ENCODE measurements around the gene ZNF83.
A peak's percentile ranks its signal among the peaks of the same experiment; 100 is the strongest.

ZNF83 gene

GRCh38 chr19:52651956-52652355 is 13.8 kb upstream of the ZNF83 start:
- no peak for DNase-seq
- Mint-ChIP-seq H3K36me3 (ENCODE audit: low read depth) (peaks cover 84% of the 10 kb centered on the region), H3K4me3 (no peak overlapping the region), H3K27ac (no peak overlapping the region), H3K27me3 (ENCODE audit: low read depth, poor library complexity) (no peaks in the 10 kb centered on the region), H3K4me1 (no peaks in the 10 kb centered on the region), H3K9me3 (peaks cover 11% of the 10 kb centered on the region)
- TF ChIP-seq, protein P1, sequence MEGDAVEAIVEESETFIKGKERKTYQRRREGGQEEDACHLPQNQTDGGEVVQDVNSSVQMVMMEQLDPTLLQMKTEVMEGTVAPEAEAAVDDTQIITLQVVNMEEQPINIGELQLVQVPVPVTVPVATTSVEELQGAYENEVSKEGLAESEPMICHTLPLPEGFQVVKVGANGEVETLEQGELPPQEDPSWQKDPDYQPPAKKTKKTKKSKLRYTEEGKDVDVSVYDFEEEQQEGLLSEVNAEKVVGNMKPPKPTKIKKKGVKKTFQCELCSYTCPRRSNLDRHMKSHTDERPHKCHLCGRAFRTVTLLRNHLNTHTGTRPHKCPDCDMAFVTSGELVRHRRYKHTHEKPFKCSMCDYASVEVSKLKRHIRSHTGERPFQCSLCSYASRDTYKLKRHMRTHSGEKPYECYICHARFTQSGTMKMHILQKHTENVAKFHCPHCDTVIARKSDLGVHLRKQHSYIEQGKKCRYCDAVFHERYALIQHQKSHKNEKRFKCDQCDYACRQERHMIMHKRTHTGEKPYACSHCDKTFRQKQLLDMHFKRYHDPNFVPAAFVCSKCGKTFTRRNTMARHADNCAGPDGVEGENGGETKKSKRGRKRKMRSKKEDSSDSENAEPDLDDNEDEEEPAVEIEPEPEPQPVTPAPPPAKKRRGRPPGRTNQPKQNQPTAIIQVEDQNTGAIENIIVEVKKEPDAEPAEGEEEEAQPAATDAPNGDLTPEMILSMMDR (IDR thresholded peaks at IDR 0.05) = no peak

DNA sequence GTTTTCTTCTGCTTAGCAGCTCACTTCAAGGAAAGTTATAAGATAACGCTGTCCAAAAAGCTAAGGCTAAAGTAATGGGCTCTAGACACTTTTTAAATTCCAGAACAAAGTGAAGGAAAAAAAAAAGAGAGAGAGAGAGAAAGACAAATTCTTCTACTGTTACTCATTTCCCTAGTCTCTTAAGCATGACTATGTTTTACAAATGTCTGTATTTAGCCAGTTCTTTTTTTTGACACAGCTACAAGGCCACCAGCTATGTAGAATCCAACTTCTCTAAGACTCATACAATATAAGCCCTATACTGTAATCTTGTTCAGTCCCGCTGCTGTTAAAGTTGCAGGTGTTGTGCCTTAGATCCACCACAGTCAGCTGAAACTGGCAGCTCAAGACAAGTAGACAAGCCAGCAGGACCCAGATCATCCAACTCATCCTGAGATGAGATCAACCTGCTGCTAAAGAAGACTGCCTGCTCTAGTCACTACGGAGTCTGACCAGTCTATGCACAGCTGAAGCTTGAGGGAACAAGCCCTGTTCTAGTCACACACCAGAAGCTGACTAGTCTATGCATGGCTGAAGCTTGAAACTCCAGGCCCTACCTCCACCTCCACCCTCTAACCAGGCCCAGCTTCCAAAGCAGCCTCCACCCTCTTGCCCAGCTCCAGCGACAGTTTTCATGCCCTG is 10.3 kb upstream of the ZNF83 start:
- no peaks in the 10 kb centered on the region for H3K27me3 Mint-ChIP-seq (ENCODE audit: low read depth, poor library complexity)
- peaks cover 17% of the 10 kb centered on the region for H3K9me3 Mint-ChIP-seq
- H3K27ac Mint-ChIP-seq = no peak overlapping the region
- DNase-seq = no peak
- H3K4me1 Mint-ChIP-seq = no peaks in the 10 kb centered on the region
- peaks cover 88% of the 10 kb centered on the region for H3K36me3 Mint-ChIP-seq (ENCODE audit: low read depth)
- TF ChIP-seq, protein P1 (IDR thresholded peaks at IDR 0.05) = no peak
- no peak overlapping the region for H3K4me3 Mint-ChIP-seq

GRCh38 chr19:52646571-52647217 is 8.5 kb upstream of the ZNF83 start:
- DNase-seq = no peak
- no peak overlapping the region for H3K4me3 Mint-ChIP-seq
- peaks cover 4% of the 10 kb centered on the region for H3K4me1 Mint-ChIP-seq
- TF ChIP-seq, protein P1 (IDR thresholded peaks at IDR 0.05) = no peak
- H3K27ac Mint-ChIP-seq = no peak overlapping the region
- peaks cover 74% of the 10 kb centered on the region for H3K36me3 Mint-ChIP-seq (ENCODE audit: low read depth)
- H3K9me3 Mint-ChIP-seq = peaks cover 17% of the 10 kb centered on the region
- no peaks in the 10 kb centered on the region for H3K27me3 Mint-ChIP-seq (ENCODE audit: low read depth, poor library complexity)

DNA sequence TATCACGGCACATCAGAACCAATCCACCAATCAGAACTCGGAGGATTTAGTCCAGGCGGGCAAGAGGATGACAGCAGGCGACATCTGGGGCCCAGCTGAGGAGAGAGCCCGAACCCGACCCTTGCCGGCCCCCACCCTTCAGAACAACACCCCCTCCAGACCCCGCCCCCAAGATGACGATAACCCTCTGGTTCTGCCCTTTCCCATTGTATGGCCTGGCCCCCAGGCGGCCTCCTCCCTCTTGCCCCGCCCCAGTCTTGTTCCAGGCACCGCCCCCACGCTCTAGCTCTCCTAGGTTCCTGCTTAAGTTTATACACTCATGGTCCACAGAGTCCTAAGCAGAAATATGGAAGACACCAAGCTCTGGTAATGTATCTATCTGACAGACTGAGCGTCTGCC is 2.8 kb upstream of the ZNF83 start:
- H3K27ac Mint-ChIP-seq = no peak overlapping the region
- peaks cover 48% of the 10 kb centered on the region for H3K4me1 Mint-ChIP-seq
- H3K4me3 Mint-ChIP-seq = no peak overlapping the region
- peaks cover 42% of the 10 kb centered on the region for H3K36me3 Mint-ChIP-seq (ENCODE audit: low read depth)
- TF ChIP-seq, protein P1 (IDR thresholded peaks at IDR 0.05) = no peak
- peak; percentile 16 for DNase-seq
- H3K9me3 Mint-ChIP-seq = peaks cover 11% of the 10 kb centered on the region
- H3K27me3 Mint-ChIP-seq (ENCODE audit: low read depth, poor library complexity) = peaks cover 4% of the 10 kb centered on the region

- DNase-seq = no peak
- no peak overlapping the region for H3K27ac Mint-ChIP-seq
- H3K4me3 Mint-ChIP-seq = no peak overlapping the region
Measured at GRCh38 chr19:52639996-52640395, 1.8 kb upstream of the ZNF83 start.

More at GRCh38 chr19:52639996-52640395, 1.8 kb upstream of the ZNF83 start:
- TF ChIP-seq, protein P1 (IDR thresholded peaks at IDR 0.05) = no peak
- Mint-ChIP-seq H3K4me1 (peaks cover 48% of the 10 kb centered on the region), H3K27me3 (ENCODE audit: low read depth, poor library complexity) (peaks cover 4% of the 10 kb centered on the region), H3K9me3 (peaks cover 11% of the 10 kb centered on the region), H3K36me3 (ENCODE audit: low read depth) (peaks cover 38% of the 10 kb centered on the region)
